SH-SY5Y (cell line): Measurements from ENCODE around the gene KIF5C.

ENCODE experiments used
- GATA2 ChIP-seq: IDR thresholded peaks from 2 replicates; pipeline ENCODE4 v1.6.1; 2011; ENCODE audit warnings: mild to moderate bottlenecking, low read depth, low read length
- GATA3 ChIP-seq: IDR thresholded peaks from 2 replicates; pipeline ENCODE4 v1.6.1; 2011; ENCODE audit warnings: low read depth, mild to moderate bottlenecking, low read length, moderate library complexity

- TF ChIP-seq GATA2 (no peak), GATA3 (no peak)
Measured at GRCh38 chr2:149062531-149062930, 187.5 kb downstream of the KIF5C start.
